Erythroblast (primary cell): ENCODE results near the gene MT1X.

Source experiments
- GATA1 ChIP-seq: IDR thresholded peaks from 2 replicates; pipeline ENCODE4 v1.6.1; 2011; ENCODE audit warnings: low read depth, mild to moderate bottlenecking, control low read depth, low read length, moderate library complexity
- POLR2A ChIP-seq: IDR thresholded peaks from 2 replicates; pipeline ENCODE4 v1.6.1; 2011; ENCODE audit warnings: mild to moderate bottlenecking, low read length

DNA sequence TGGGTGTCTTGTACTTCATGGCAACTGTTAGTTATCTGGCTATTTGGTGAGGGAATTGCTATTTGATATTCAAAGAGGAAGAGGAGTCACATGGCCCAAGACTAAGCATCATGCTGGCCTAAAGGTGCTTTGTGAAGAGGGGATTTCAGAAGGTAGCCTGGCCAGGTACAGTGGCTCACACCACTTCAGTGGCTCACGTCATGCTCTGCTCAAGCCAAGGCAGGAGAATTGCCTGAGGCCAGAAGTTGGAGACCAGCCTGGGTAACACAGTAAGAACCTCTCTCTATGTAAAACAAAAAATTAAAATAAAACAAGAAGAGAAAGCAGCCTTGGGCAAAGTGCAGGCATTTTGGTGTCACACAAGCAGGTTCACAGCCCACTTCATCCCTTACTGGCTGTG is 37.0 kb upstream of the MT1X start:
- TF ChIP-seq POLR2A (no peak), GATA1 (no peak)
